ENCODE results near the gene KCNQ5.

GRCh38 chr6:72959821-72960220 is 338.0 kb downstream of the KCNQ5 start:
- TF ChIP-seq POLR2AphosphoS5 (IDR thresholded peaks at IDR 0.05; ENCODE audit: insufficient read depth in 1 of 2, low read depth in 1 of 2) (no peak), CTCF (IDR thresholded peaks at IDR 0.05) (no peak)

Measured in vagina (tissue), 2 donors.